GM19397 (cell line): ENCODE results near the gene NFKB1.
"Not testable (repeated sequence)": the region's sequence is repeated elsewhere in the genome, so short reads cannot be mapped to it uniquely, and the experiment has no call there.

Experiments used
- ATAC-seq: cut with Tn5 transposase; IDR thresholded peaks from one replicate; pipeline ENCODE4 v1.9.1; 2021; ENCODE audit warnings: mild to moderate bottlenecking, moderate library complexity; ENCODE audit not compliant: unreplicated experiment

NFKB1 gene

DNA sequence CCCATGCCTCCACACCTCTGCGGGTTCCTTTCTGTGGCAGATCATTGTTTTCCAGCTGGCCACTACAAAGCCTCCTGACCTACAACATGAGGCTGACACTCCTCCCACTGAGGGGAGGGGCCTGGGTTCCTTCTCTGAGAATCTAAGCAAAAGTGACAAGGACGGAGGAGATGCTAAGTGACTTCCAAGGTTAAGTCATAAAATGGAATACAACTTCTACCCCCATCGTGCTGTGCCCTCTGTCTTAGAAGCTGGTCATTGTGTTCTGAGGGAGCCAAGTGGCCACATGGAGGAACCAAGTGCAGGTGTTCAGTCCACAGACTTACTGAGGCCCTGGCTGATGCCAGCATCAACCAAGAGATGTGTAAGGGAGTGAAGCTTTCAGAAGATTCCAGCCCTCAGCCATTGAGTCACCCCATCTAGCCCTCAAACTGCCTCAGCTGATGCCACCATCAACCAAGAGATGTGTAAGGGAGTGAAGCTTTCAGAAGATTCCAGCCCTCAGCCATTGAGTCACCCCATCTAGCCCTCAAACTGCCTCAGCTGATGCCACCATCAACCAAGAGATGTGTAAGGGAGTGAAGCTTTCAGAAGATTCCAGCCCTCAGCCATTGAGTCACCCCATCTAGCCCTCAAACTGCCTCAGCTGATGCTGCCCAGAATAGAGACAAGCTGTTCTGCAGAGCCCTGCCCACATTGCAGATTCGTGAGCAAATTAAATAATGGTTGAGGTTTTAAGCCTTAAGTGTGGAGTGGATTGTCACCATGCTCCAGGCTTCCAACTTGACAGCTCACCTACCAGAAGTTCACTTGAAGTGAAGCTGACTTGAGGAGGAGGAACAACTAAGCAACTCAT lies 118.8 kb downstream of the NFKB1 start:
- ATAC-seq = not testable (repeated sequence)

DNA sequence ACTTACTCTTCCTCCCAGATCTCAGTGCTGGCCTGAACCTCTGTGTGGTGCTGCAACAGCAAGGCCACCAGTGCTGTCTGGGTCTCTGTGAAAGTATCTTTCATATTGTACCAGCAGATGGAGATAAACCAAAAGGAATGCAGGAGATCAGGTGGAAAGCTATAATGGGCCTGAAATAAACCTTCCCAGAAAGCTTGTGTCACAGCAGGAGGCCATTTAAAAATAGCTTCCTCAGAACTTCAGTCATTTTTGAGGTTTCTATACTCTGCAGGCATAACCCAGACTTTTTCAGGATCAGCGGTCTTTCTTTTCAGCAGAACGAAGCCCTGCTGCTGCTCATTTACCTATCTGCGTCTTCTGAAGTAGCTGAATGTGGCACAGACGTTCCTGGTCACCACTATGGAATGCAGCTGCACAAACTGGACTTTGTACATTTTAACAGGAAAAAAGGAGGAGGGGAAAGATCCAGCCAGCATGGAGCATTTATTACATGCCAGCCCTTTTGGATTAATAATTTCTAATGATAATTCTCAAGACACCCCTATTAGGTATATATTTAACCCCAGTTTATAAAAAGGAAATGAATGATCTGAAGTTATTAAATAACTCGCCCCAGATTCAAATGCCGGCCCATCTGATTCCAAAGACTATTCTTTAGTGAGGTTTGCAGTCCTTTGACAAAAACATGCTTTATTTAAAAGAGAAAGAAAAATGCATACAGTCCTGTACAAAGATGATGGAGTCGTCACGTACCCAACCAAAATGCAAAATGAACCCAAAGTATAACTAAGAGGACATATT lies 119.7 kb downstream of the NFKB1 start:
- ATAC-seq = no peak

DNA sequence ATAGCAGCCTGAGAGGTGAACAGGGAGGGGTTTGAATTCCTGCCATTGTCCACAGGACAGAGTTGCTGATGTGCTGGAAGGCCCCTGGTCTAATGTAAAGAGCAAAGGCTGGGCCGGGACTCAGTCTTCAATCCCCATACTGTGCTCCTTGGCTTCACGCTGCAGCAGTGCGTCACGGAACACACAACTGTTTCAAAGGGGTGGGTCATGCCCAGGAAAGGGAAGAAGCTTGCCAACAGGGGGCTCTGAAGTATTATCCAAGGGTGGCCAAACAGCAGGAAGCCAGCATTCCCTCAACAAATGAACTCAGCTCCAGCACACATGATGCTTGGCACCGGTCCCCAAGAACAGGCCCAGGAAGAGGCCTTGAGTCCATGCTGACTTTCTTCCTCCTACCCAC lies 122.5 kb downstream of the NFKB1 start:
- no peak for ATAC-seq

DNA sequence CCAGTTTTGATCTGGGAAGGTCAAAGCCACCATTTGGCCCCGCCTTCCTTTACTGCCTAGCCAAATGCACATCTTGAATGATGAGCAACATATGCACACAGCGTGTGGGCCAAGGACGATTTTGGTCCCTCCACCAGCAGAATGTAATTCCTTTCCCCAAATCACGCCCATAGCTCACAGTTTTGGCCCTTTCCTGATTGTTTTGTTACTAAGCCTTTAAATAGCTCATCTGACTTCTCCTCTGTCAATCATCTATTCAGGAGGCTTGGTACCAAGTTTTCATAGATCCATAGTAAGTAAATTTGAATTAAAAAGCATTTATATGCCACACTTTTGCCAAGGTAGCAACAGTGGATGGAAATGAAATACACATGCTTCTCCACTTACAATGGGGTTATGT lies 123.3 kb downstream of the NFKB1 start:
- no peak for ATAC-seq

DNA sequence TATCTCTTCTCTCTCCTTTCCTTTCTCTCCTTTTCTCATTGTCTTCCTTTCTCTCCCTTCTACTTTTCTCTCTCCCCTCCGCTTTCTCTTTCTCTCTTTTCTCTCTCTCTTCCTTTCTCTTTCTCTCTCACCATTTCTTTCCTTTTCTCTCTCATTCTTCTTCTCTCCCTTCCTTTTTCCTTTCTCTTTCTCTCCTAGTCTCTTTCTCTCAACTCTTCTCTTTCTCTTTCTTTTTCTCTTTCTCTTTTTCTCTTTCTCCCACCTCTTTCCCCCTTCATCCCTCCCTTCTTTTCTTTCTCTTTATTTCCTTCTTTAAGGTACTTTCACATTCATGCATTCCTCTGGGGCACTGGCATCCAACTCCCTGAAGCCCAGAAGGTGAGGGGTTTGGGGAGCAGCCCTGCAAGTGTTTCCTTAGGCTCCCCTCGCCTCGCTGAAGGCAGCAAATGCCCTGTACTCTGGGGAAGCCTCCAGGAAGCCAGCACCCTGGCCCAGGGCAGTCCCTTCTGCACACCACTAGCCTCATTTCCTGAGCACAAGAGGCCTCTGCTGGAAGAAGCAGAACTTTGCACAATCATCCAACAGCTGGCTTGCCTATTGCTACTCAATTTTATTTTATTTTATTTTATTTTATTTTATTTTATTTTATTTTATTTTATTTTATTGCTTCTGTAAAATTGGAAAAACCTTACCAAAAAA lies 124.2 kb downstream of the NFKB1 start:
- ATAC-seq = peak; percentile 87

DNA sequence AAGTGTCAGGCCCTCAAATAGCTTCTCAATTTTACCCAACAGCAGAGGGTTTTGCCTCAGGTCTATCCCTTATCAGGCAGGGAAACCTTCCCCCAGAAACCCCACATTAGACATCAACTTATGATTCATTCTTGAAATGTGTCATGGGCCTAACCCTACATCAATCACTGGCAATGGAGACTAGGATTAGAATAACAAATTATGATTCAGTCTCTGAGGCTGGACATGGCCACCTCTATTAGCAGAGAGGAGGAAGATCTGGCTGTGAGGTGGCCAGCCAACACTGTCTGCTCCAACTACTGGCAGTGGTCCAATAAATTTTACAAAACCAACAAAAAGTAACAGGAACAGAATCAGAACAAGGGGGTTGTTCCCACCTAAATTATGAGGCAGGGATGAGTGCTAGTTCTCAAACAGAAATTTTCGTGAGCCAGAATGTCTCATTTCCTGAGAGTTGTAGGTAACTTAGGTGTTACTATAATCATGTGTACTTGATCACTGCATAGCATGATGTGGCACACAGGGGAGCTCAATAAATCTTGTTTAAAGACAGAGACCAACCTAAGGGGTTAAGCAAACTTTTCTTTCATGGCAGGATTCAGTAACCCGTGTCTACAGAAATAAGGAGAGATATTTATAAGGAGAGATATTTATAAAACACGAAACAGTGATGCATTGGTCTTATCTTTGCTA lies 126.8 kb downstream of the NFKB1 start:
- ATAC-seq = no peak

DNA sequence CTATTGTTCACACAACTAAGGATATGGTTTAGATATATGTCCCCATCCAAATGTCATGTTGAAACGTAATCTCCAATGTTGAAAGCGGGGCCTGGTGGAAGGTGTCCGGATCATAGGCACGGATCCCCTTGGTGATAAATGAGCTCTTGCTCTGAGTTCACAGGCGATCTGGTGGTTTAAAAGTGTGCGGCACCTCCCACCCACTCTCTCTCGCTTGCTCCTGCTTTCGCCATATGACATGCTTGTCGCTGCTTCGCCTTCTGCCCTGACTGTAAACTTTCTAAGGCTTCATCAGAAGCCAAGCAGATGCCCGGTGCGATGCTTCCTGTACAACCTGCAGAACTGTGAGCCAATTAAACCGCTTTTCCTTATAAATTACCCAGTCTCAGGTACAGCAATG lies 128.5 kb downstream of the NFKB1 start:
- no peak for ATAC-seq

DNA sequence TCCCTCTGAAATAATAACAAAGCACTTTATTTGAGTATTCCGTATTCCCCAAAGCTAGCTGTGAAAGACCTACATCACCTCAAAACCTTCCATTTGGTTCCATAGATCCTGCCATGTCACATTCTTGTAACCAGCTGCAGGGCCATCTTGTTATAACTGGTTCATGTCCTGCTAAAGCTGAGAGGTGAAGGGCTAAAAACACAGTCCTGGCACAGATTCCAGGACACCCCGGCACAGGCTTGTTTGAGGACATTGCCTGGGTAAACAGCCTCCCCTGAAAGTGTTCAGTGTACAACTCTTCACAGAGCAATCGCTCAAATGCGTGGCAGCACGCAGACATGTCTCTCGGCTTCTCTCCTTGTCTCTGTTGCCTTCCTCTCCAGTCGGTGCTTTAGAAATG lies 130.5 kb downstream of the NFKB1 start:
- ATAC-seq = no peak

DNA sequence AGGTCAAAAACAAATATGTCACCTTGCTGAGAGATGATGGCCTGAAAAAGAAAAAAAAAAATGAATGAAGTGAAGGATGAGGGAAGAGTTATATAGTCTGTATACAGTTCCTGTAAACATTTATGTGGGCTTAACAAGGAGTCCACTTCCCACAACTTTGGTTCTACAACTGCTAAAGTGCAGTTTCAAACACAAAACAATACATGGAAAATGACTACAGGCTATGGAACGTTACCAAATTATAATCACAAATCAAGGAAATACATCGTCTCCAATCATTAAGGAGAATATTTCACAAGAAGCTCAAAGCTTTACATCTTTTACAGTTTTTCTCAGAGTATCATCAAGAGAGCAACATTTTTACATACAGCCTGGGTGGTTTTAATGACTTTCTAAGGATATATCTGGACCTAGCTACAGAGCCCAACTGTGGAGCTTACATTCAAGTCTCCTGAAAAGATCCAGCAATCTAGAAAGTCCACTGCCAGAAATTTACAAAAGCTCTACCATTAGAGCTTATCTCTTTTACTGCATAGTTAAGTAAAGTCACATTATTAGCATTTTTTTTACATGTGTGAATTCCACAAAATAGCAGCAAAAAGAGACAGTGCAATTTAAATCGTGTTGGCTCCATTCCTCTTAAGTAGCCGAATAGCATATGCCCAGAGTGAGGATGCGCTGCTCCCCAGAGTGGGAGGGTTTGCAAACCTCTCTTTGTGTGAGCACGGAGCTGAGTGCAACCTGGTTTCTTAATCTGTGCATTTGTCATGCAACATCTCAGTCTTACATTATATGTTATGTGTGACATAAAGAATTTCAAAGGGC lies 131.3 kb downstream of the NFKB1 start:
- no peak for ATAC-seq

DNA sequence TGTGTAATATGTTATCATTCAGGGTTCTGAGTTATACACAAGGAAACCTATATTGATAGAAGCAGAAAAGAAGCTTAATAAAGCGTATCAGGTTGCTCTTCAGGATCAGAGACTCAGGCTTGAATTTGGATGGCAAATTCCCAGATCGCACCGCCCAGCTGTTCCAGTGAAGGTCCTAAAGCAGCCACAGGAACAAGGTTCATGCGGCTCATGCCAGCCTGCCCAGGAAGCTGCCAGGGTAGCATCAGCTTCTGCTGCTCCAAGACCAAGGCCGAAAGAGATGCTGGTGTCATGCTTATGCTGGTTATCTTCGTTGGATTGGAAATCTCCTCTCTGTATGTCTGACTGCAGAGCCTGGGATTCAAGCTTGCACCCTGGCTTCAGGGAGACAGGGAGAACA lies 131.9 kb downstream of the NFKB1 start:
- no peak for ATAC-seq

DNA sequence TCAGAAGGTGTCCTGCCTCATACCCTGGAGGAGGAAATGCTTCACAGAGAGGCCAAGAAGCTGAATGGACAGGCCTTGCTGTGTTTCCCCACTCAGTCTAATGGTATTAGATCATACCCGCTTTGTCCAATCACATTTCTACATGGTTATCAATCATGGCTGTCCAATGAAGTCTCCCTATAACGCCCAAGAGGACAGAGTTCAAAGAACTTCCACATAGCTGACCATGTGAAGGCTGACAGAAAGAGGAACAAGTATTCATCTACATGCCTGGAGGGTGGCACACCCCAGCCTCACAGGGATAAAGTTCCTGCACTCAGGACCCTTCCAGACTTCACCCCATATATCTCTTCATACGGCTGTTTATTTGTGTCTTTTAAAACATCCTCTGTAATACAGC lies 136.2 kb downstream of the NFKB1 start:
- ATAC-seq = no peak

DNA sequence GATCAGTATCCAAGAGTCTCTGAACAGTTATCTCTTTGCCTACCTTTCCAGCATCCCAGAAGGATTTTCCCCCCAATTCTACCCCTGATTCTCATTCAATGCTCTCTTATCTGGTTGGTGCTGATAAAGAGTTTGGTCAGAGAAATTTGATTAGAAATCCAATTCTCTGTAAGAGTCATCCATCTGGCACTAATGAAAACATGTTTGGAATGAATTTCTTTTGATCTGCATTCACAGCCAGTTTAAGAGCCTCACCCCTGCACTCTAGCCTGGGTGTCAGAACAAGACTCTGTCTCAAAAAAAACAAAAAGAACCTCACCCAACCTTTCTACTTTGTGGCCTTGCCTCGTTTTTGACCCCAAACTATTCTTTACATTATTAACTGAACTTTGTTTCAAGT lies 137.5 kb downstream of the NFKB1 start:
- no peak for ATAC-seq

DNA sequence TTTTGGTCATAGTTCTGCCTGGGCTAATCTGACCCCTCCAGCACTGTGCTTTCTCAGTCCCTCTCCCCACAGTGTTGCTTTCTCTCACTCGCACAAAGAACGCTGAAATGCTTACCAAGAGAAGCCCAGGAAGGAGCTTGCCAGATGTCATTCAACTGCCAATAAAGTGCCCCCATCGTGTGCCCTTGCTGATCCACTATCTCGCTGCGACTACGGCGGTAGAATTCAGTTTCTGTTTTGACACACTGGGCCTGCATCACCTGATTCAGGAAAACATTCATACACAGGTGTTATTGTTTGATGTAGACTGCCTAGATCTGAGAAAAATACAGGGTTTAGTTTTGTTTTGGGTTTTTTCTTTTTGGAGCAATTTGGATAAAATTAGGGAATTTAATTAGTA lies 138.4 kb downstream of the NFKB1 start:
- no peak for ATAC-seq

DNA sequence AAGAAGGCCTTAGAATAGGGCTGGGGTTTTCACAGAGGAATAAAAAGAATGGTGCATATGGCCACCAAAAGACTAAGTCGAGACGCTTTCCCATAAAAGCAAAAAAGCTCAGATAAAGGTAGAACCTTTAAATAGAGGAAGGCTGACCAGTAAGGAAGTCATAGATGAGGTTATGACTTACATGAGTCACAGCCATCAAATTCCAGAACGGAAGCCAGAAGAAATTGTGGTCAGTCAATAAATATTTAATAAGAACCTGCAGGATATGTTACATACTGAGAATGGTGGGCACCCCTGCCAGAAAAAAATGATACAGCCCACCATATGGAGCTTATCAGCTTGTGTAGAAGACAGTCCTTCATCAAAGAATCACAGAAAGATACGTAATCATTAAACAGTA lies 139.5 kb downstream of the NFKB1 start:
- no peak for ATAC-seq

DNA sequence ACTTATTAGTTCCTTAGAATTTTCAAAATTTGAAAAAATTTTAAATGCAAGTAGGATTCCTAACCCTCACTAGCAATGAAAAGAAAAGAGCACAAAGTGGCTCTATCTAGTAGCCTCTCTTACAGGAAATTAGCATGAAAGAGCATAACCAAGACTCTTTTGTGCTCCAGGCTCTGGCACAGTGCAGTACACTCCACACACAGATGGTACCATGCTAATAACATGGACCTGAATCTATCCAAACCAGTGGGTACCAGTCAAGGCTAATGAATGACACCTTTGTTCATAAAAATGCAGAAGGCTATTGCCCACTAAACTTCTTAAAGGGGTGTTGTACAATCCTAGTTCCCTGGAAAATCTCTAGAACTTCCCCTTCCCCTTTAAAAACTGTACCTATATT lies 140.6 kb downstream of the NFKB1 start:
- ATAC-seq = no peak

DNA sequence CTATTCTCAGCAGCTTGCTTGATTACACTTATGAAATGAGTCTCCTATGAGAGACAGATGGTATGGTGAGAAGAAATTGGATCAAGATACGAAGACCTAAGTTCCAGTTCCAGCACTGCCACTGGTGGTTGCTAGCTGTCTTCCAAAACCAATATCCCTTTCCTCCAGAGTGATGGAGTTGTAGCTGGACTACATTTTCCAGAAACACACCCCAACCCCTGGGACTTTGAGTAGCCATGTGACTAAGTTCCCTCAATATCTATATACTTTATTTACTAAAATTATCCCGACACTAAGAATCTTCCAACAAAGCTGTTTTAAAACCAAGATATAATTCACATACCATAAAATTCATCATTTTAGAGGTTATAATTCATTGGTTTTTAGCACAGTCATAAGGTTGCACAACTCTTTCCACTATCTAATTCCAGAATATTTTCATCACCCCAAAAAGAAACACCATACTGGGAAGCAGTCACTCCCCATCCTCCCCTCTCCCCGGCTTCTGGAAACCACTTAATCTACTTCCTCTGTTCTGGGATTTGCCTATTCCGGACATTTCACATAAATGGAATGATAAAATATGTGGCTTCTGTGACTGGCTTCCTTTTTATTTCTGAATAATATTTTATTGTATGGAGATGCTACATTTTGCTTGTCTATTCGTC lies 141.6 kb downstream of the NFKB1 start:
- no peak for ATAC-seq

DNA sequence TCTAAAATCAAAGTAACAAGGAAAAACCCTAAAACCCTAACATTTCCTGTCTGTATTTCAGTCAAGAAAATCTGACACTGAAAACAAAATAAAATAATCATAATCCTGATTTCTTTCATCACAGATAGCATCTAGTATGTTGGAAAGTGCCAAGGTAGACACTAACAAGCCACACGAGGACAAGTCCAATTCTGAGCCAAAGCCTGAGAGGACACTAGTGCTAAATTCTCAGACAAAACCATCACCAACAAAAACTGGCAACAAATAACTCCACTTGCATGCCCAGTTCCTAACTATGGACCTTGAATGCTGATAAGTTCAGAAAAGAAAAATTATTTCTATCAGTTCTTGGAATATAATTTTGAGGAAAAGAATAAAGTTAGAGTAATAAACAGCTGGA lies 146.0 kb downstream of the NFKB1 start:
- no peak for ATAC-seq

DNA sequence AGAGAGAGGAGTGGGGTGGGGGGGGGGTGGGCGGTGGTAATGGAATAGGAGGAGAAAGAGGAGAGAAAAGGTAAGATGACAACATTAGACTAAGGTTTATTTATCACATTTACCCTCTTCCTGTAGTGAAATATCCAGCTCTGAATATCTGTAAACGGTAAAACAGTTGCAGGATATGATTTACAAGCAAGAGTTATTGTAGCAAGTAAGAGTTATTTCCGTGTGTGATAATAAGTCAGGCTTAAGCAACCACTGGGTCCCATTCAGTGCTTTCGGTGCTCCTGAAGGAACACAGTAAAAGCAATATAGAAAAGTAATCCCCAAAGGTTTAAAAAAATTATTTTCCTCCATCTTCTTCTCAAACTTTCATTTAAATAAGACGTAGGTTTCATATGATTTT lies 156.0 kb downstream of the NFKB1 start:
- no peak for ATAC-seq

DNA sequence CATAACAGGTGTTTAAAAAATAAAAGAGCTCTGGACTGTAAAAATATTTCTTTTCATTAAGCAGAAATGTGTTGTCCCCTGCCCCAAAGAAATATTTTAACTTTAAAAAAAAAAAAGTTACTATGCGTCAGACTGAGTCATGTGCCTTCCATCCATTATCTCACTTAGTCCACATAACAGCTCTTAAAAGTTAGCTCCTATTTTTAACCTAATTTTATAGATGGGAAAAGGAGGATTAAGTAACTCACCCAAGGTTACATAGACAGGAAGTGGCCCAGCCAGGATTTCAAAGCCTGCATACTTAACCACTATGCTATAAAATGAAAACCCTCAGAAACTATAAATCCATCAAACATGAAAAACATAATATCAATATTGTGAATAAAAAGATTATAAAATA lies 161.9 kb downstream of the NFKB1 start:
- no peak for ATAC-seq

DNA sequence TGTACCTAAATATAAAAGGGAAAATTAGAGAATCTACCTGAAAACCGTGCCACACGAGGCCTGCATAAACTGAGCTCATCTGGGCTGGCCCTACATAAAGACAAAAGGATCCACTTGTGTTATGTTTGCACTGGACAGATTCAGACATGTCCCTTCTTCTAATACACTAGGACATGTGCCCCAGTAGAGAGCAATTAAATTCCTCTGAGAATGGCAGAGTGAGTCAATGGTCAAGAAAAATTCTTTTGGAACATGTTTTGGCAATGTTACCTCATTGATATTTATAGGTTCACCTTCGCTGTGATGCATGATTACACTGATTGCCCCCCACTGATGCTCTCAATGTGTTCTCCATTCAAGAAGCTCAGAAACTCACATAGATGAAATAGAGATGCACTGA lies 164.4 kb downstream of the NFKB1 start:
- ATAC-seq = no peak
